Transverse colon (tissue), 3 donors: ENCODE results near the gene EIF5AL1.
"Not testable (repeated sequence)": the region's sequence is repeated elsewhere in the genome, so short reads cannot be mapped to it uniquely, and the experiment has no call there.

Experiments used
- EP300 ChIP-seq: sonication (generic); formaldehyde crosslinking; IDR thresholded peaks from one replicate; pipeline ENCODE4 v1.6.1; 2017; ENCODE audit warnings: antibody characterized with exemption, low read depth
- POLR2A ChIP-seq: fragments of 450-650 bp; IDR thresholded peaks from one replicate; pipeline ENCODE4 v1.6.1; 2016; ENCODE audit warnings: antibody characterized with exemption, mild to moderate bottlenecking, moderate library complexity
- TF ChIP-seq, protein P1 (sequence below), 5 experiments: fragments of 200-600 bp in 3 of 5; fragments of 450-650 bp in 2 of 5; sonication (generic) in 3 of 5; IDR thresholded peaks; 1 replicate in 2 of 5; 2 replicates in 3 of 5; pipeline ENCODE4 v1.5.1; 2016 to 2017; ENCODE audit warnings: antibody characterized with exemption in 5 of 5, inconsistent platforms in 3 of 5, mild to moderate bottlenecking in 2 of 5, moderate library complexity in 1 of 5

DNA sequence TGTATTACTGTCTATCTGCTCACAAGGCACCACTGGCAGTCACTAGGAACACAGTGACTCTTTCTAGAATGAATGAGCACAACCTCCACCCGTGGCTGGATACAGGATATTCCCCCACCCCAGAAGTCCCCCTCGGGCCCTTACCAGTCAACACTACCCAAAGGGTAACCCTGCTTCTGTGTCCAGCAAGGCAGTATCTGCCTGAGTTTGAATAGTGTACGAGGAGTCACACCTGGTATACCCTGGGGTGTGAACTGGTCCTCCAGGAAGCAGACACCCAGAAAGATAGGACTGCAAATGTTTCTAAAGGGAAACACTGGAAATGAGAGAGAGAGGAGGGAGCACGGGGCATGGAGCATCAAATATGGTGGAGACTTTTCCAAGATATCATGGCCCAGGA lies 8.5 kb upstream of the EIF5AL1 start:
- TF ChIP-seq, protein P1, sequence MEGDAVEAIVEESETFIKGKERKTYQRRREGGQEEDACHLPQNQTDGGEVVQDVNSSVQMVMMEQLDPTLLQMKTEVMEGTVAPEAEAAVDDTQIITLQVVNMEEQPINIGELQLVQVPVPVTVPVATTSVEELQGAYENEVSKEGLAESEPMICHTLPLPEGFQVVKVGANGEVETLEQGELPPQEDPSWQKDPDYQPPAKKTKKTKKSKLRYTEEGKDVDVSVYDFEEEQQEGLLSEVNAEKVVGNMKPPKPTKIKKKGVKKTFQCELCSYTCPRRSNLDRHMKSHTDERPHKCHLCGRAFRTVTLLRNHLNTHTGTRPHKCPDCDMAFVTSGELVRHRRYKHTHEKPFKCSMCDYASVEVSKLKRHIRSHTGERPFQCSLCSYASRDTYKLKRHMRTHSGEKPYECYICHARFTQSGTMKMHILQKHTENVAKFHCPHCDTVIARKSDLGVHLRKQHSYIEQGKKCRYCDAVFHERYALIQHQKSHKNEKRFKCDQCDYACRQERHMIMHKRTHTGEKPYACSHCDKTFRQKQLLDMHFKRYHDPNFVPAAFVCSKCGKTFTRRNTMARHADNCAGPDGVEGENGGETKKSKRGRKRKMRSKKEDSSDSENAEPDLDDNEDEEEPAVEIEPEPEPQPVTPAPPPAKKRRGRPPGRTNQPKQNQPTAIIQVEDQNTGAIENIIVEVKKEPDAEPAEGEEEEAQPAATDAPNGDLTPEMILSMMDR (IDR thresholded peaks at IDR 0.05): not testable (repeated sequence)
- not testable (repeated sequence) for TF ChIP-seq EP300, POLR2A
